Adrenal gland (tissue), 12 donors: ENCODE data around the gene SHISAL1. TPM values are rescaled to one million over a fixed set of nuclear protein-coding genes. Genes with fewer than 3 reads are reported as not detected.

Source experiments
- DNase-seq, 7 donors: peaks; one replicate each; pipeline ENCODE4 v3.0.0-alpha.2; 2019 to 2020
- H3K27ac ChIP-seq, 5 donors: fragments of 200-600 bp; sonication (generic) in 4 of 5; 1 replicate in 3 of 5; 2 replicates in 2 of 5; pipeline versions ENCODE4 v1.5.1 to v1.8.0; 2016 to 2020; ENCODE audit warnings: mild to moderate bottlenecking in 1 of 5
- H3K27me3 ChIP-seq: fragments of 200-600 bp; 2 replicates; pipeline ENCODE4 v1.8.0; 2021
- H3K36me3 ChIP-seq, 2 donors: fragments of 200-600 bp; replicated peaks in 1 of 2; 1 replicate in 1 of 2; 2 replicates in 1 of 2; pipeline versions ENCODE4 v1.5.1 to v1.8.0; 2018 to 2022
- H3K4me1 ChIP-seq, 2 donors: fragments of 200-600 bp; replicated peaks in 1 of 2; 1 replicate in 1 of 2; 2 replicates in 1 of 2; pipeline versions ENCODE4 v1.5.1 to v1.8.0; 2018 to 2021
- H3K4me3 ChIP-seq, 4 donors: fragments of 200-600 bp; sonication (generic) in 3 of 4; one replicate each; pipeline ENCODE4 v1.5.1; 2016 to 2018
- H3K9me3 ChIP-seq, 3 donors: fragments of 200-600 bp; sonication (generic) in 1 of 3; replicated peaks in 1 of 3; 1 replicate in 2 of 3; 2 replicates in 1 of 3; pipeline versions ENCODE4 v1.5.1 to v1.8.0; 2016 to 2021
- POLR2A ChIP-seq, 2 donors: fragments of 450-650 bp; IDR thresholded peaks; one replicate each; pipeline ENCODE4 v1.6.1; 2017; ENCODE audit warnings: antibody characterized with exemption in 2 of 2, mild to moderate bottlenecking in 2 of 2, moderate library complexity in 1 of 2
- WGBS, 4 donors: extraction: QIAGEN DNeasy Blood & Tissue Kit in 2 of 4; methylation state at CpG; one replicate each; pipeline versions ENCODE4 v1.1.5 to v1.1.7; 2013 to 2017; 5-methylcytosine and 5-hydroxymethylcytosine counted together
- intact Hi-C, 2 donors: fragments of 100-400 bp; cut with DNase I; formaldehyde crosslinking; loops; one replicate each; pipeline versions ENCODE4 v1.14.1 to v1.15.0; 2022 to 2023
- polyA plus RNA-seq, 3 donors: library from polyadenylated mRNA; stranded (reverse); fragments of 200-250 nt in 2 of 3; fragments of 350-450 nt in 1 of 3; fragmentation: Illumina TruSeq in 1 of 3; extraction: RNeasy Lipid Tissue Mini Kit (QIAGEN cat#74804) in 1 of 3; gene quantifications; one replicate each; pipeline ENCODE4 v1.2.3, GENCODE V29; 2013 to 2014
- total RNA-seq, 9 donors: library from RNA; depleted of rRNA in 4 of 9; stranded (reverse); fragments of >200 nt in 4 of 9; fragments of 120-200 nt in 1 of 9; fragmentation: NEBNext Ultra II Directional in 1 of 9; extraction: Animal tissue kit (Norgen Biotek cat#: 25700) in 1 of 9; gene quantifications; one replicate each; pipeline versions ENCODE4 v1.1.0 to v1.2.4, GENCODE V29; 2013 to 2023
- TF ChIP-seq, protein P1 (sequence below), 6 experiments: fragments of 450-650 bp in 4 of 6; fragments of 200-600 bp in 2 of 6; sonication (generic) in 1 of 6; IDR thresholded peaks; 1 replicate in 5 of 6; 2 replicates in 1 of 6; pipeline versions ENCODE4 v1.5.1 to v1.8.0; 2016 to 2021; ENCODE audit warnings: antibody characterized with exemption in 6 of 6, mild to moderate bottlenecking in 2 of 6, moderate library complexity in 1 of 6
- donor health status: healthy with polysubstance abuse.
- donor health status: Bipolar disorder and iron deficiency.
- donor health status: DM: yes; HTN: yes; CAD: no.
- donor health status: DM: no; HTN: no; CAD: no.
- donor health status: DM: no; HTN: no; CAD: no.
- donor health status: DM: yes; HTN: yes; CAD: no.

The SHISAL1 gene
- total and polyA plus RNA-seq, 12 donors: 0.33 to 2.4 (median 1.0) TPM

DNA sequence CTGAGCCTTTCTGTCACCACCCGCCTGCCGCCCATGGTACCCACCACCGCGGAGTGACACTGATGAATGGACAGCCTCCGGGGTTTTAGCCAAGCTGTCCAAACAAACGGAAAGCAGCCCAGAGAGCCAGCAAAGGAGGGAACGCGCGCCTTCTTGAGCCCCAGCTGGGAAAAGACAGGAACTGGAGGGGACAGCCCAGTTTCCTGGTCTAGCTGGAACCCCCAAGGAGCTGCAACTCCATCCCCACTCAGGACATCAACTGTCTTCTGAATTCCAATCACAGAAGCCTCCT, 33.7 kb downstream of the SHISAL1 start:
- intact Hi-C loops: no loop called here
- WGBS, 4 donors: 41 to 68% (median 49%) methylated on average over 5 to 9 of the region's 9 CpGs

DNA sequence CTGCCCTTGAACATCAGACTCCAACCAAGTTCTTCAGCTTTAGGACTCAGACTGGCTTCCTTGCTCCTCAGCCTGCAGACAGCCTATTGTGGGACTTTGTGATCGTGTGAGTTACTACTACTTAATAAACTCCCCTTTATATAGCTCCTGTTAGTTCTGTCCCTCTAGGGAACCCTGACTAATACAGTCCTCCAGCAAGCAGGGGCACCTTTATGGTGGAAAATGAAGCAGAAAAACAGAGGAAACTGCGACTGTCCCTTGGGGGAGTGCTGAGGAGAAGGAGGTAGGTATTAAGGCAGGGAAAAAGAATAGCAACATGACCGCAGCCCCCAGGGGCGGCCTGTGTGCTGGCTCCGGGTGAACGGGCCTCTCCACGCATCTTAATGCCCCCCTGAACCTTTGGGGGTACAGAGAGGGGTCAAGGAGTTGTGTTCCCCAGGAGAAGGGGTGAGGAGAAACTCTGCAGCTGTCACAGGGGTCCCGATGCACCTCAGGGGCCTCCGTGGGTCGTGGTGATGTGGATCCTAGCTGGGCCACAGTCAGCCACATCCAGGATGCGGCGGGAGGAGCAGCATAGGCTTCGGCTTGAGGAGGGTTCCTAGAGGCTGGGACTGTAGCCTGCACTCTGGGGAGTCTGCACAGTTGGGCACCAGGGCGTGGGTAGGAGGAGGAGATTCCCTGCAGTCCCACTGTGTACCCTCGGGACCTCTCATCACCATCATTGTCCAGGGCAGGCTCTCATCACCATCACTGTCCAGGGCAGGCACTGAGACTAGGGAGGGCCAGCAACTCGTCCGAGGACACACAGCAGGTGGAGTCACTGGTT, 34.3 kb downstream of the SHISAL1 start:
- 69 to 83% (median 80%) methylated on average over 12 to 17 of the region's 17 CpGs for WGBS, 4 donors
- no peak overlapping the region for H3K27ac ChIP-seq
- intact Hi-C loops: no loop called here
- no peaks in the 10 kb centered on the region for H3K27me3 ChIP-seq
- no peak for DNase-seq
- no peaks in the 10 kb centered on the region for H3K4me1 ChIP-seq
- TF ChIP-seq, protein P1, sequence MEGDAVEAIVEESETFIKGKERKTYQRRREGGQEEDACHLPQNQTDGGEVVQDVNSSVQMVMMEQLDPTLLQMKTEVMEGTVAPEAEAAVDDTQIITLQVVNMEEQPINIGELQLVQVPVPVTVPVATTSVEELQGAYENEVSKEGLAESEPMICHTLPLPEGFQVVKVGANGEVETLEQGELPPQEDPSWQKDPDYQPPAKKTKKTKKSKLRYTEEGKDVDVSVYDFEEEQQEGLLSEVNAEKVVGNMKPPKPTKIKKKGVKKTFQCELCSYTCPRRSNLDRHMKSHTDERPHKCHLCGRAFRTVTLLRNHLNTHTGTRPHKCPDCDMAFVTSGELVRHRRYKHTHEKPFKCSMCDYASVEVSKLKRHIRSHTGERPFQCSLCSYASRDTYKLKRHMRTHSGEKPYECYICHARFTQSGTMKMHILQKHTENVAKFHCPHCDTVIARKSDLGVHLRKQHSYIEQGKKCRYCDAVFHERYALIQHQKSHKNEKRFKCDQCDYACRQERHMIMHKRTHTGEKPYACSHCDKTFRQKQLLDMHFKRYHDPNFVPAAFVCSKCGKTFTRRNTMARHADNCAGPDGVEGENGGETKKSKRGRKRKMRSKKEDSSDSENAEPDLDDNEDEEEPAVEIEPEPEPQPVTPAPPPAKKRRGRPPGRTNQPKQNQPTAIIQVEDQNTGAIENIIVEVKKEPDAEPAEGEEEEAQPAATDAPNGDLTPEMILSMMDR (IDR thresholded peaks at IDR 0.05): no peak
- TF ChIP-seq POLR2A (IDR thresholded peaks at IDR 0.05): no peak
- H3K36me3 ChIP-seq: no peaks in the 10 kb centered on the region
- no peak overlapping the region for H3K4me3 ChIP-seq
- no peaks in the 10 kb centered on the region for H3K9me3 ChIP-seq

More for the DNA sequence above, 33.7 kb downstream of the SHISAL1 start:
- Histone ChIP-seq H3K9me3 (no peaks in the 10 kb centered on the region), H3K4me1 (no peaks in the 10 kb centered on the region), H3K27ac (no peak overlapping the region), H3K27me3 (no peaks in the 10 kb centered on the region), H3K4me3 (no peak overlapping the region), H3K36me3 (no peaks in the 10 kb centered on the region)
- no peak for DNase-seq
- no peak for TF ChIP-seq POLR2A (IDR thresholded peaks at IDR 0.05)
- TF ChIP-seq, protein P1 (IDR thresholded peaks at IDR 0.05): no peak

DNA sequence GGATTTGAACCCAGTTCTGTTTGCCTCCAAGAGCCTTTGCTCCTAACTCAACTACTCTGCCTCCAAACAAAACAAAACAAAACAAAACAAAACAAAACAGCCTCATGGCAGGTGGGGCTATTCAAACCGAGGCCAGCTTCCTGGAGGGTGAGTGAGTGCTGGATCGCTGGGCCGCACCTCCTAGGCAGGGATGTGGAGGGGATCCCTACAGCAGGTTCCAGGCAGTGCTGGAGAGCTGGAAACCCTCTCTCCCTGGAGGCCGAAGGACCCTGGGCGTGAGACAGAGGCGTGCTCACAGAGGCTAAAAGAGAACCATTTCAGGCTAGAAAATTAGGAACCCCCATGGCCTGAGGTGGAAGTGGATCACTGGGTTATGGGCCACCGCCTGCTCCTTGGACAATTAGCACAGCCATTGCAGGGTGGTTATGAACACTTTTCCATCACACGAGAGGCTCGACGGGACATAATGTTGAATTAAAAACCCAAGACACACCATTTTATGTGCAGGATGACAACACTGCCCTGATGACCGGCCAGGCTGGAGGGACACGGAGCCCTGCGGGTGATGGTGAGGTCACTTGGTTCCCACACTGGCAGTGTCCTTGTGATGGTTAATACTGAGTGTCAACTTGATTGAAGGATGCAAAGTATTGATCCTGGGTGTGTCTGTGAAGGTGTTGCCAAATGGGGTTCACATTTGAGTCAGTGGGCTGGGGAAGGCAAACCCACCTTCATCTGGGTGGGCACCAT, 35.2 kb downstream of the SHISAL1 start:
- intact Hi-C loops: no loop called here
- no peak for DNase-seq
- H3K27ac ChIP-seq: no peak overlapping the region
- no peaks in the 10 kb centered on the region for H3K4me1 ChIP-seq
- WGBS, 4 donors: 78 to 89% (median 82%) methylated on average over 13 of the region's 13 CpGs
- no peaks in the 10 kb centered on the region for H3K9me3 ChIP-seq
- no peak for TF ChIP-seq POLR2A (IDR thresholded peaks at IDR 0.05)
- TF ChIP-seq, protein P1 (IDR thresholded peaks at IDR 0.05): no peak
- no peaks in the 10 kb centered on the region for H3K36me3 ChIP-seq
- no peaks in the 10 kb centered on the region for H3K27me3 ChIP-seq
- no peak overlapping the region for H3K4me3 ChIP-seq

DNA sequence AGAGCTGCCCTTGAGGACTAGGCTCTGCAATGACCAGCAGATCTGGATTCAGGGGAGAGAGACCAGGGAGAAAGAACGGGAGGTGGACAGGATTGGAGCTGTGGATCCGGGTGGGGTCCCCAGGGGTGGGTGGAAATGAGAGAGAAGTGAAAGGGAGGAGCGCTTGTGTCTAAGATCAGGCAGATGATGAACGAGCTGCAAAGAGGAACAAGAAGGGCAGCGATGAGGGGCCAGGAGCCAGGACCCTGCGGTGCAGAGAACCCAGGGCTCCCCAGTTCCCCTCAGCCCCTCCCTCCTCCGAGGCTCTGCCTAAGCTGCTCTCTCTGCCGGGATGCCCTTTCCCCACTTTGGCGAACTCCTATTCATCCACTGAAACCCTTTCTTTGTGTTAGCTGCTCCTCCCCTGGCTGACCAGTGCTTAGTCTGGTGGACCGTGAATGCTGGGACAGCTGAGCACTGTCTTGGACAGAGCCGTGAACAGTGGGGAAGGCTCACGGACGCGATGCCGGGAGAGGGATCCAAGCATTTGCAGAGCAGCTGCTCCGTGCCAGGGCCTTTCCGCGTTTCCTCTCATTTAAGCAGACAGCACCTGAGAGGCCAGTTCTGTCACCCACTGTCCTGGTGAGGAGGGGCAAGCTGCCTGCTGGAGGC, 35.9 kb downstream of the SHISAL1 start:
- intact Hi-C loops: no loop called here
- Histone ChIP-seq H3K27me3 (no peaks in the 10 kb centered on the region), H3K4me3 (no peak overlapping the region), H3K36me3 (no peaks in the 10 kb centered on the region), H3K27ac (no peak overlapping the region), H3K4me1 (no peaks in the 10 kb centered on the region), H3K9me3 (no peaks in the 10 kb centered on the region)
- TF ChIP-seq POLR2A (IDR thresholded peaks at IDR 0.05): no peak
- TF ChIP-seq, protein P1 (IDR thresholded peaks at IDR 0.05): no peak
- DNase-seq: no peak
- WGBS, 4 donors: 80 to 87% (median 85%) methylated on average over 18 of the region's 18 CpGs
